Calu3 (cell line): ENCODE data around the gene SCRT2. TPM values are rescaled to one million over a fixed set of nuclear protein-coding genes. Genes with fewer than 3 reads are reported as not detected.

Experiments
- BruUV-seq: library from RNA; stranded (reverse); fragments of 400-500 nt; replicated peaks from 2 replicates; lab custom pipeline; 2021; lab: Mats Ljungman, UMichigan
- CTCF ChIA-PET: fragments of 300-600 bp; sonication (Branson Sonifier 250); formaldehyde crosslinking; loops from one replicate; lab custom pipeline; 2022; ENCODE audit warnings: antibody characterized with exemption; lab: Charles Lee
- DNase-seq: peaks from one replicate; pipeline ENCODE4 v3.0.0; 2022
- H3K27ac Mint-ChIP-seq: one replicate; pipeline ENCODE4 v1.8.0; 2022; ENCODE audit warnings: mixed read lengths; ENCODE audit not compliant: unreplicated experiment
- H3K27me3 Mint-ChIP-seq: one replicate; pipeline ENCODE4 v1.8.0; 2022; ENCODE audit warnings: mixed read lengths; ENCODE audit not compliant: unreplicated experiment
- H3K36me3 Mint-ChIP-seq: one replicate; pipeline ENCODE4 v1.8.0; 2022; ENCODE audit warnings: mild to moderate bottlenecking, moderate library complexity, mixed read lengths; ENCODE audit not compliant: insufficient read depth, unreplicated experiment
- H3K4me1 Mint-ChIP-seq: one replicate; pipeline ENCODE4 v1.8.0; 2022; ENCODE audit warnings: mild to moderate bottlenecking, low read depth, mixed read lengths; ENCODE audit not compliant: unreplicated experiment
- H3K4me3 Mint-ChIP-seq: one replicate; pipeline ENCODE4 v1.8.0; 2022; ENCODE audit warnings: mild to moderate bottlenecking, low read depth, moderate library complexity, mixed read lengths; ENCODE audit not compliant: unreplicated experiment
- H3K9me3 Mint-ChIP-seq: one replicate; pipeline ENCODE4 v1.8.0; 2022; ENCODE audit warnings: low read depth, mixed read lengths; ENCODE audit not compliant: unreplicated experiment
- CTCF ChIP-seq: fragments of 200-600 bp; IDR thresholded peaks from one replicate; pipeline ENCODE4 v1.8.0; 2022; ENCODE audit warnings: antibody characterized with exemption; ENCODE audit not compliant: unreplicated experiment
- intact Hi-C: fragments of 100-400 bp; cut with micrococcal nuclease; formaldehyde crosslinking; loops from one replicate; pipeline ENCODE4 v1.10.0; 2022; ENCODE audit not compliant: unreplicated experiment
- total RNA-seq: library from RNA; stranded (reverse); gene quantifications from 2 replicates; pipeline ENCODE4 v1.2.3, GENCODE V29; 2022

SCRT2 gene
- total RNA-seq, 1 experiment from 2014 or later, result not detected

- H3K4me1 Mint-ChIP-seq, result no peaks in the 10 kb centered on the region
- H3K9me3 Mint-ChIP-seq, result peaks cover 3% of the 10 kb centered on the region
- H3K4me3 Mint-ChIP-seq, result no peak overlapping the region
- intact Hi-C loops, result no loop called here
- H3K36me3 Mint-ChIP-seq, result no peaks in the 10 kb centered on the region
- TF ChIP-seq CTCF, result no peak
- DNase-seq, result no peak
- H3K27me3 Mint-ChIP-seq, result peaks cover 31% of the 10 kb centered on the region
- no TSS peak for BruUV-seq
- CTCF ChIA-PET, result no interaction called here
- no peak overlapping the region for H3K27ac Mint-ChIP-seq
Observed at GRCh38 chr20:717271-717670, 41.7 kb upstream of the SCRT2 start.

- BruUV-seq, result no TSS peak
- CTCF ChIA-PET, result no interaction called here
- Mint-ChIP-seq H3K36me3 (no peaks in the 10 kb centered on the region), H3K27me3 (peaks cover 7% of the 10 kb centered on the region), H3K4me1 (no peaks in the 10 kb centered on the region), H3K9me3 (peaks cover 3% of the 10 kb centered on the region), H3K27ac (no peak overlapping the region), H3K4me3 (no peak overlapping the region)
- intact Hi-C loops, result no loop called here
- DNase-seq, result no peak
- no peak for TF ChIP-seq CTCF
Observed at GRCh38 chr20:714453-714852, 38.9 kb upstream of the SCRT2 start.

GRCh38 chr20:711576-711975 is 36.0 kb upstream of the SCRT2 start:
- no peak for TF ChIP-seq CTCF
- BruUV-seq, result no TSS peak
- intact Hi-C loops, result no loop called here
- no peaks in the 10 kb centered on the region for H3K4me1 Mint-ChIP-seq
- peaks cover 3% of the 10 kb centered on the region for H3K9me3 Mint-ChIP-seq
- CTCF ChIA-PET, result no interaction called here
- H3K36me3 Mint-ChIP-seq, result no peaks in the 10 kb centered on the region
- H3K27me3 Mint-ChIP-seq, result peaks cover 14% of the 10 kb centered on the region
- no peak for DNase-seq
- H3K4me3 Mint-ChIP-seq, result no peak overlapping the region
- H3K27ac Mint-ChIP-seq, result no peak overlapping the region

- H3K27ac Mint-ChIP-seq, result no peak overlapping the region
- H3K9me3 Mint-ChIP-seq, result peaks cover 3% of the 10 kb centered on the region
- BruUV-seq, result no TSS peak
- TF ChIP-seq CTCF, result no peak
- no peaks in the 10 kb centered on the region for H3K36me3 Mint-ChIP-seq
- CTCF ChIA-PET, result no interaction called here
- H3K4me1 Mint-ChIP-seq, result no peaks in the 10 kb centered on the region
- H3K4me3 Mint-ChIP-seq, result no peak overlapping the region
- intact Hi-C loops, result no loop called here
- peaks cover 14% of the 10 kb centered on the region for H3K27me3 Mint-ChIP-seq
- no peak for DNase-seq
Observed at GRCh38 chr20:710780-711450, 35.3 kb upstream of the SCRT2 start.
